ENCODE measurements around the gene CNGA2. TPM values are rescaled to one million over a fixed set of nuclear protein-coding genes. Genes with fewer than 3 reads are reported as not detected.

CNGA2 gene
- total and polyA plus RNA-seq, 9 of the 15 experiments (the other 6 are each of a cell fraction or from before 2014, with no cell fraction given), result not detected

Other genes starting within 250 kb of the CNGA2 start
- gene PASD1, start 171.1 kb upstream of the CNGA2 start, total RNA-seq (2014; rRNA removed), result 9.5 and 12.3 TPM in 2 replicates
- gene PASD1, start 171.1 kb upstream of the CNGA2 start, total RNA-seq (2014; rRNA removed; fragmentation: Illumina TruSeq; extraction: Trizol), result 10.9 and 11.3 TPM in 2 replicates
- gene PASD1, start 171.1 kb upstream of the CNGA2 start, total RNA-seq (2015; rRNA removed; fragmentation: Illumina TruSeq; extraction: Trizol), result 11.0 and 11.7 TPM in 2 replicates
- gene PASD1, start 171.1 kb upstream of the CNGA2 start, total RNA-seq (2021), result 9.6 and 10.5 TPM in 2 replicates
- gene PASD1, start 171.1 kb upstream of the CNGA2 start, polyA plus RNA-seq (2011; rRNA removed), result 6.9 and 7.9 TPM in 2 replicates
- gene PASD1, start 171.1 kb upstream of the CNGA2 start, polyA plus RNA-seq (2014; fragmentation: Illumina TruSeq; extraction: Trizol), result 12.2 and 12.8 TPM in 2 replicates
- 1 to 10 TPM; 1.7 to 4.3 TPM for gene PASD1, start 171.1 kb upstream of the CNGA2 start, polyA plus RNA-seq (2014; fragmentation: Nextera tagmentation; extraction: Ambion mirVana)
- gene PASD1, start 171.1 kb upstream of the CNGA2 start, polyA plus RNA-seq (2014; rRNA removed), result 11.1 and 11.3 TPM in 2 replicates
- not detected in 2 replicates for gene PRRG3, start 39.3 kb upstream of the CNGA2 start, total RNA-seq (2014; rRNA removed)
- gene PRRG3, start 39.3 kb upstream of the CNGA2 start, total RNA-seq (2014; rRNA removed; fragmentation: Illumina TruSeq; extraction: Trizol), result not detected in 2 replicates
- not detected in 2 replicates for gene PRRG3, start 39.3 kb upstream of the CNGA2 start, total RNA-seq (2015; rRNA removed; fragmentation: Illumina TruSeq; extraction: Trizol)
- not detected in 2 replicates for gene PRRG3, start 39.3 kb upstream of the CNGA2 start, total RNA-seq (2021)
- gene PRRG3, start 39.3 kb upstream of the CNGA2 start, polyA plus RNA-seq (2011; rRNA removed), result not detected in 2 replicates
- not detected in 2 replicates for gene PRRG3, start 39.3 kb upstream of the CNGA2 start, polyA plus RNA-seq (2014; fragmentation: Illumina TruSeq; extraction: Trizol)
- not detected for gene PRRG3, start 39.3 kb upstream of the CNGA2 start, polyA plus RNA-seq (2014; fragmentation: Nextera tagmentation; extraction: Ambion mirVana)
- not detected in 2 replicates for gene PRRG3, start 39.3 kb upstream of the CNGA2 start, polyA plus RNA-seq (2014; rRNA removed)
- gene FATE1, start 18.7 kb upstream of the CNGA2 start, total RNA-seq (2014; rRNA removed), result not detected in 2 replicates
- gene FATE1, start 18.7 kb upstream of the CNGA2 start, total RNA-seq (2014; rRNA removed; fragmentation: Illumina TruSeq; extraction: Trizol), result not detected in 2 replicates
- gene FATE1, start 18.7 kb upstream of the CNGA2 start, total RNA-seq (2015; rRNA removed; fragmentation: Illumina TruSeq; extraction: Trizol), result not detected in 2 replicates
- gene FATE1, start 18.7 kb upstream of the CNGA2 start, total RNA-seq (2021), result not detected in 2 replicates
- not detected in 2 replicates for gene FATE1, start 18.7 kb upstream of the CNGA2 start, polyA plus RNA-seq (2011; rRNA removed)
- gene FATE1, start 18.7 kb upstream of the CNGA2 start, polyA plus RNA-seq (2014; fragmentation: Illumina TruSeq; extraction: Trizol), result not detected in 2 replicates
- gene FATE1, start 18.7 kb upstream of the CNGA2 start, polyA plus RNA-seq (2014; fragmentation: Nextera tagmentation; extraction: Ambion mirVana), result not detected
- not detected in 2 replicates for gene FATE1, start 18.7 kb upstream of the CNGA2 start, polyA plus RNA-seq (2014; rRNA removed)
- 0.50 and 0.90 TPM in 2 replicates for gene MAGEA4, start 178.1 kb downstream of the CNGA2 start, total RNA-seq (2014; rRNA removed)
- 0.67 and 0.95 TPM in 2 replicates for gene MAGEA4, start 178.1 kb downstream of the CNGA2 start, total RNA-seq (2014; rRNA removed; fragmentation: Illumina TruSeq; extraction: Trizol)
- gene MAGEA4, start 178.1 kb downstream of the CNGA2 start, total RNA-seq (2015; rRNA removed; fragmentation: Illumina TruSeq; extraction: Trizol), result 0.53 and 0.69 TPM in 2 replicates
- gene MAGEA4, start 178.1 kb downstream of the CNGA2 start, total RNA-seq (2021), result 0.40 and 0.62 TPM in 2 replicates
- gene MAGEA4, start 178.1 kb downstream of the CNGA2 start, polyA plus RNA-seq (2011; rRNA removed), result 0.18 and 0.42 TPM in 2 replicates
- gene MAGEA4, start 178.1 kb downstream of the CNGA2 start, polyA plus RNA-seq (2014; fragmentation: Illumina TruSeq; extraction: Trizol), result 0.84 and 1.1 TPM in 2 replicates
- gene MAGEA4, start 178.1 kb downstream of the CNGA2 start, polyA plus RNA-seq (2014; fragmentation: Nextera tagmentation; extraction: Ambion mirVana), result 1 to 10 TPM in 1 of 2 experiments, under 1 TPM in 1; 0.93 to 1.9 TPM
- 0.60 and 0.70 TPM in 2 replicates for gene MAGEA4, start 178.1 kb downstream of the CNGA2 start, polyA plus RNA-seq (2014; rRNA removed)
- gene GABRE, start 239.9 kb downstream of the CNGA2 start, total RNA-seq (2014; rRNA removed), result 134 and 135 TPM in 2 replicates
- gene GABRE, start 239.9 kb downstream of the CNGA2 start, total RNA-seq (2014; rRNA removed; fragmentation: Illumina TruSeq; extraction: Trizol), result 134 and 136 TPM in 2 replicates
- gene GABRE, start 239.9 kb downstream of the CNGA2 start, total RNA-seq (2015; rRNA removed; fragmentation: Illumina TruSeq; extraction: Trizol), result 157 and 159 TPM in 2 replicates
- gene GABRE, start 239.9 kb downstream of the CNGA2 start, total RNA-seq (2021), result 145 and 184 TPM in 2 replicates
- gene GABRE, start 239.9 kb downstream of the CNGA2 start, polyA plus RNA-seq (2011; rRNA removed), result 456 and 488 TPM in 2 replicates
- gene GABRE, start 239.9 kb downstream of the CNGA2 start, polyA plus RNA-seq (2014; fragmentation: Illumina TruSeq; extraction: Trizol), result 118 and 148 TPM in 2 replicates
- 10 to 100 TPM; 23.1 to 40.7 TPM for gene GABRE, start 239.9 kb downstream of the CNGA2 start, polyA plus RNA-seq (2014; fragmentation: Nextera tagmentation; extraction: Ambion mirVana)
- 189 and 192 TPM in 2 replicates for gene GABRE, start 239.9 kb downstream of the CNGA2 start, polyA plus RNA-seq (2014; rRNA removed)

Measured in K562 (cell line).